Activated naive CD4-positive, alpha-beta T cell treated with anti-CD3 and anti-CD28 coated beads, Interleukin-2, amount 50 U/mL, for 16 hours (primary cell): ENCODE data around the gene SPOPL.
"Not testable (repeated sequence)": the region's sequence is repeated elsewhere in the genome, so short reads cannot be mapped to it uniquely, and the experiment has no call there.

ENCODE experiments used
- DNase-seq: peaks from one replicate; pipeline ENCODE4 v3.0.0-alpha.2; 2020

The SPOPL gene

DNA sequence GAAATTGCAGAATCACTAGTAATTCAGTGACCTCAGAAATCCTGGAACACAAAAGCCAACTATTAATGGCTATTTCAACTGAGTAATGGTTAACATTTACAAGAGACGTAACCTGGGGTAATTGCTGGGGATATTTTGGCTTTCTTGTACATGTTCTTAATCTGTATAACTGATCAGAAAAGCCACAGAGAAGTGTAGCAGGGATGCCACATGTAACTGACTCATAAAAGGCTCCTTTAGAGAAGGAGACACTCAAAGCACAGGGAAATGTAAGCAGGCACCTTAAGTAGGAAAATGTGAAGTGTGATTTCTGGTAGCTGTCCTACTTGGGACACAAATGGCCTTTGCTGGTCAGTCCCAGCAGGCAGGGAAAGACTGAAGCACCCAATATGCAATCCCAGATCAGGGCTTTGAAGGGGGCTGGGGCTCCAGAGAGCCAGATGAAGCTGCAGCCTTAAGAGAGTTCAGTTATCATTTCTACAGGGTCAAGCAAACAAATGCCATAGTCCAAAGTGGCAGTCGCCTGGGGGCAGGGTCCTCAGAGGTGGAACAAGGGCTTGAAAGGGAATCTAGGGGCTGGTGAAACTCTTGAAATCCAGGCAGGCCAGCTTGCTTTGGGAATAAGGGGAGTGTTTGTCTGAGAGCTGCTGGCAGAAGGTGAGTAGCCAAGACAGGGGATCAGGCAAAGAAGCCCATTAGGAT is 7.2 kb upstream of the SPOPL start:
- no peak for DNase-seq

DNA sequence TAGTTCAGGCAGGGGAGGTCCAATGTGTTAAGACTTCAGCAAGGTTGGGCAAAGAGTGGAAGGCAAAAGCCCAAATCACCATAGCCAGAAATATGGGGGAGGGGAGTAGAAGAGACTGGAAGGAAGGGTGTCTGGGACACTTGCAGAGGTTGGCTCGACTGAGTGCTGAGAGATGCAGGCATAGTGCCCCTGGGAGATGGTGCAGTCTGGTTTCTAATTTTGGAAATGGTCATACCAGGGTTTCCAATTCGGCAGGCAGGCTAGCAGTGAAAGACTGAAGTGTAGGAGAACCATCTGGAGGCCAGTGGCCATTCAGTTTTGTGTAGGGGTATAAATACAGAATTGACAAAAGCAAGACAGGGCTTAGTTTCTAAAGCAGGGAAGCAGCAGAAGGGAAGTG is 6.2 kb upstream of the SPOPL start:
- DNase-seq, result no peak

DNA sequence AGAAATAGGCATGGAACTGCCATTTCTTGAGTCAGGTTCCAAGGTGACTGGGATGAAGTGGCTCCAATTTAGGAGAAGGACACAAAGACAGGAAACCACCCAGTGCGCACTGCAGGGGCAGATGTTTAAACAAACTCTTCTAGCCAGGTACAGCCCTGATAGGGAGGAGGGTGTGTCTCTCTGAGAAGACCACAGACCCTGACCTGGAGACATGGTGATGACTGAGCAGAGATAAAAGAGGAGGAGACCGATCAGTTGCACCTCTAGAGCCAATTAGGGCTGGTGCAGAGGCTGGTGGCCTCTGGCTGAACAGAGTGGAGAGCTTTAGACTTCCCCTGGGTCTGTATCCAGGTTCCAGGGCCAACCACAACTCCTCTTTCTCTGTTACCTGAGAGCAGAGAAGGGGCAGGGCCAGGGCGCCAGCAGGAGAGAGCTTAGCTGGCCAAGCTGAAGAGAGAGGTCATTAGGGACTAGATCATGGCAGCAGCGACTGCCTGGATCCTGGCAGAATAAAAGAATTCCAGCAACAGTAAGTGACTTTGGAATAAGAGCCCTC is 5.4 kb upstream of the SPOPL start:
- DNase-seq, result no peak

GRCh38 chr2:138497294-138497693 is 4.3 kb upstream of the SPOPL start:
- DNase-seq, result no peak

- no peak for DNase-seq
Observed at GRCh38 chr2:138499684-138500083, 1.9 kb upstream of the SPOPL start.

GRCh38 chr2:138500592-138501424 is 762 bp upstream of the SPOPL start:
- peak; percentile 12 for DNase-seq

DNA sequence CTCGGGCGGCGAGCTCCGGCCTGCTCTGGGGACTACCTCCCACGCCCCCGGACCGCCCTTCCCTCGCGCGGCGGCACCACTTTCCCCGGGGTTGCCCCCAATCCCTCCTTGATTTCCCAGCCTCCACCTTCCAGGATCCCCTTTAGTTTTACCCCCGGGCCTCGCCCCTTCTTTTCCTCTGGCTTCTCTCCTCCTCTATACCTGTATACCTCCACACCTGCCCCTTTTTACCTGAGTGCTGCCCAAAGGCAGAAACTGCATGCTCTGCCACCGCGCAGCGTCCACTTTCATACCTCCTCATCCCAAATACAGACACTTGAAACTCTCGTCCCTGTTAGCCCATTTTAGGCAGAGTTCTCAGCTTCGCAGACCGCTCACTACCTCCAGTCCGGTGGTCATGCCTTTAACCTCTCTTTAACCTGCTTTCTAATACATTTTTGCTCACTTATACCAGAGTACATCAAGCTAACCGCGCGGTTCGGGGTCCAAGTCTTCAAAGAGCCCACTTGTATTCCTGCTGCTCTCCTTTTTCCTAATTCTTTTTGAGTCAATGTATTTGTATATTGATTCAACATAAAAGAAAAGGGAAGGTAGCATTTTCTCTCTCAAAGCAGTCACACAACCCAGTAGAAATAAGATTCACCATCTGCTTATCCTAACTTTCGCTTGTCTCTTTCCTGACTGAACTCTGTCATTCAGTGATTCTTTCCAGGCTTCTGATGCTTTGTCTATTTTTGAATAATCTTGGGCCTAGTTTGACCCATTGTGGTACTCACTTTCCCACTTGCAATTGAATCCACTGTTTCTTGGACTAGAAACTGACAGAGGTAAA is 901 bp downstream of the SPOPL start:
- DNase-seq, result no peak

DNA sequence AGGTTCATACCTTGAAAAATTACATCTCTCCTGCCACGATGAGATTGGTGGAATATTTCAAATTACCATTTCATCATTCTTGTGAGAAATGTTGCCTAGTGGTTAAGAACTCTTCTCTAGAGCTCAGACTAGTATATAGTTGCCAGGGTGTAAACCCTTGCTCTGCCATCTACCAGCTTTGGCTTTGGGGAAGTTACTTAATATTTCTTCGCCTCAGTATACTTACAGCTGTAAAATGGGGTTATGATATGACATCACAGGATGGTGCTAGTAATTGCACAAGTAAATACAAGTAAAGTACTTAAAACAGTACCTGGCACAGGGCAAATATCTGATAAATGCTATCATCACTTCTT is 1.5 kb downstream of the SPOPL start:
- DNase-seq, result no peak

- DNase-seq, result no peak
Observed at GRCh38 chr2:138503652-138504051, 2.1 kb downstream of the SPOPL start.

DNA sequence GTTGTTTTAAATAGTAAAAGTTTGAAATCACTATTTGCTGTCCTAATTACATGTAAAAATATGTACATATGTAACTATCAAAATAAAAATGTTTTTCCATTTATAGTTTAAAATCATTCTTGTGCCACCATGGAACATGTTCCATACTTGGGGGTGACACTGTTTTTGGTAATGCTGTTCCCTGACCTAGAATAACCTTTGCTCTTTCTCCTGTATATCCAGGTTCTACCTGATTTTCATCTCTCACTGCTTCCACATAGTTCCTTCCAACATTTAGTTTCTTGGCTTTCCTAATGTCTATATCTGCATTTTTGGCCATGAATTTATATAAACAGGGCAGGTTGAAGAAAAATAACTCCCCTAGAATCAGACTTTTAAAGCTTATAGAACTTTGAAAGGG is 2.5 kb downstream of the SPOPL start:
- DNase-seq, result no peak

DNA sequence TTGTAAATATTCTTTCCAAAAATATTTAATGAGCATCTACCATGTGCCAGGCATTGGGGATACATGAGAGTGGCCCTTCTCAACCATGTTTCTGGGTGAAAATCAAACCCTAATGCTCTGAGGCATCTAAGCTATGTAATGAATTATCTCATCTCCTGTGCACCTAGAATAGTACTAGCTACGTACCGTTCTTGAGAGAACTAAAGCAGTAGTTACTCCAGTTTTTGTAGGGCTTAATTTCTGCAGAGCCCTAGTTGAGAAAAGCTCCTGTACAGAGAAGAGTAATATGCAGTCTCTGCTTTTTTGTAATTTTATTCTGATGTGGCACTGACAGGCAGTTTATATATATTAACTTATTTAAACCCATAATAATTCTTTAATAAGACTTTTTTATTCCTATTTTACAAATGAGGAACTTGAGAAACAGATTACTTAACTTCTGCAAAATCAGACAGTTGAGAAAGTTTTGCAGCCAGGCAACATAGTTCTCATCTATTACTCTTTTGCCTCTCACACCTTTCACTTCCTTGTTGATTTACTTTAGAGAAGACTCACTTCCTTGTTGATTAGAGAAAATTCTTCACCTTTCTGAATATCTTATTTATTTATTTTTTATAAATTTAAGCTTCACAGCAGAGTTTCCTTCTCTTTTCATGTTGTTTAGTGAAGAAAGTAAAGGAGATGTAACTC is 3.1 kb downstream of the SPOPL start:
- no peak for DNase-seq

- DNase-seq, result no peak
Observed at GRCh38 chr2:138507267-138507666, 5.7 kb downstream of the SPOPL start.

DNA sequence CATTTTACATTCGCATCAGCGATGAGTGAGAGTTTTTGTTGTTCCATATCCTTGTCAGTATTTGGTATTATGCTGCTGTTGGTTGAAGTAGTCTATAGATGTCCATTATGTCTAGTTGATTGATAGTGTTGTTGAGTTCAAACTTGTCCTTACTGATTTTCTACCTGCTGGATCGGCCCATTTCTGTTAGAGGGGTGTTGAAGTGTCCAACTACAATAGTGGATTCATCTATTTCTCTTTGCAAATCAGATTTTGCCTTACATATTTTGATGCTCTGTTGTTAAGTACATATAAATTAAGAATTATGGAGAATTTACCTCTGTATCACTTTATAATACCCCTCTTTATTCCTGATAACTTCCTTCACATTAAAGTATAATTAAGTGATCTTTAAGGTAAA is 8.7 kb downstream of the SPOPL start:
- no peak for DNase-seq

DNA sequence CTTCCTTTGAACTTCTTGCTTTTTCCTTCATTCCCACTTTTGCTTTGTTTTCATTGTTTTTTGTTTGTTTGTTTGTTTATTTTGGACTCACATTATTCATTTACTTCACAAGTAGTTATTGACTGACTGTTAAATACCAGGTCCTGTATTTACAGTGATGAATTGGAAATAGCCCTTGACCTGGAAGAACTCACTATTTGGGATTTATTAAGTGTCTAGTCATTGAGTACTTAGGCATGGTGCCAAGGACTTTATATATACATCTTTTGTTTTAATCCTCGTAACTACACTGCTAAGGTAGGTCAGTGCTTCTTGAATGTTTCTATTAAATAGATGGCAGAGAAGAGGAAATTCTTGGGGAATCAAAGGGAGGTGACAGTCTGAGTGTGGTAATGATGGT is 11.1 kb downstream of the SPOPL start:
- no peak for DNase-seq

DNA sequence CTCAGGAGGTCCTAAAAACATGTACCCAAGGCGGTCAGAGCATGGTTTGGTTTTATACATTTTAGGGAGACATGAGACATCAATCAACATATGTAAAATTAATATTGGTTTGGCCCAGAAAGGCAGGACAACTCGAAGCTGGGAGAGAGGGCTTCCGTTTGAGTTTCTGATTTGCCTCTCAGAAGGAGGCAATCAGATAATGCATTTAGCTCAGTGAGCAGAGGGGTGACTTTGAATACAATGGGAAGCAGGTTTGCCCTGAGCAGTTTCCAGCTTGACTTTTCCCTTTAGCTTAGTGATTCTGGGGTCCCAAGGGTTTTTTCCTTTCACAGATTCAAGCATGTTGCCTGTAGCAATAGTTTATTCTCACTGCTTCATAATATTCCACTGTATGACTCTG is 12.6 kb downstream of the SPOPL start:
- DNase-seq, result no peak

GRCh38 chr2:138515092-138515491 is 13.5 kb downstream of the SPOPL start:
- no peak for DNase-seq

DNA sequence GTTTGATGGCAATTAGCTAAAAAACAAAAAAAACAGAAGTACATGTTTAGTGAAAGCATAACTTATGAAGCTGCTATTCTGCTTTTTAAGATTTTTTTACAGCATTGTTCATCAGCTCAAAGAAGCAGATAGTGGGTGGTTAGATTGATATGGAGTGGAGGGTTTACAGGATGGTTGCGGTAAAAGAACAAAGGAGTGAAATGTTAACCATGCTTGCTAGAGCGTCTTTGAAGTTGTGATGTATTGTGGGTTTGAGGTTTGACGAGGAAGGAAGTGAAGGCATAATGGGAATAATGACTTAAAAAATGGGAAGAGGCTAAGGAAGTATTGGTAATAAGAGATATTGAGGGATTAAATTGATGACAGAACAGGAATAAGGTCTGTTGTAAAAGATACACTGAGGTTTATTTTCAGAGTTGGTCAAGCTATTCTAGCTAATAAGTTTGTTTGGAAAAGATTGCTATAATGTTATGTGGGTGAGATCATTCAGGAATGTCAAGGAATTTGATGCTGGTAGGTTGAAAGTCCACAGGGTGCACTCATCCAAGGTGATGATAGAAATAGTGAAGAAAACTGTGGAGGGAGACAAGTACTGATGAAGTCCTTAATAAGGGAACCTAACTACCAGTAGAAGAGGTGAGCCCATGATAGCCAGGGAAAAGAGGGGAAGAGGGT is 14.6 kb downstream of the SPOPL start:
- DNase-seq, result no peak

- no peak for DNase-seq
Observed at GRCh38 chr2:138518860-138519259, 17.3 kb downstream of the SPOPL start.

DNA sequence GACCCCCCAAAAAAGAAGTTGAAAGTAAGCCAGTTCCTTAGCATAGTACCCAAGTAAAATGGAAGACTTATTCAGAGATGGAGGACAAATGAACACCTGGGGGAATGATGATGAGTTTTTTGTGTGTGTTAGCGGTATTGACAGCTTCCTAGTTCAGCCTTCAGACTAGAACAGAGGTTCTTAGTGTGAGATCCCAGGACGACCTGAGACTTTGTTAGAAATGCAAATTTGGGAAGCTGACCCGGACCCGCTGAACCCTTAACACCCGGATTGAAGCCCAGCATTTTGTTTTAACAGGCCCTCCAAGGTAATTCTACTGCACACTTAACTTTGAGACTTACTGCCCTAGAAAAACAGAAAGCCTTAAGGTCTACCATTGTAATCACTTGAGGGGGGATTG is 20.3 kb downstream of the SPOPL start:
- DNase-seq, result no peak

DNA sequence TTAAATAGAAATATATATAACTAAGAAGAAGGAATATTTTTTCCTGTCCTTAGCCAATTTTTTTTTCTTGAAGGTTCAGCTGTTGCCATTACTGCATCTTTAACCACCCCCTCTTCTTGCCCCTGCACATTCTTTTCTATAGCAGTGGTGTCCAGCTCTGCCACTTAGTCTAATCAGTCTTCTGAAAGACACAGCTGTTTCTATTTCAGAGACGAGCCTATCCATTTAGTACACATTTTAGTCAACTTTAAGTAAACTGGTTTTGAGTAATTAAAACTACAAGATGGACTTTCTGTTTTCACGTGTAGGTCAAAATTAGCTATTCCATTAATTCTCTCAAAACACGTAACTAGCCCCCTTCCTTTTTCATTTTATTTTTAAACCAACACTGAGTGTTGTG is 21.0 kb downstream of the SPOPL start:
- DNase-seq, result no peak

- DNase-seq, result not testable (repeated sequence)
Observed at GRCh38 chr2:138523018-138523672, 21.6 kb downstream of the SPOPL start.

- not testable (repeated sequence) for DNase-seq
Observed at GRCh38 chr2:138523673-138524042, 22.1 kb downstream of the SPOPL start.
